IMR-90 (cell line): ENCODE results near the gene MFAP4. TPM values are rescaled to one million over a fixed set of nuclear protein-coding genes. Genes with fewer than 3 reads are reported as not detected.

Experiments used
- ATAC-seq: fragments of 200-7000 bp; cut with Tn5 transposase; 2 replicates; pipeline ENCODE4 v1.9.1; 2020; ENCODE audit warnings: low read depth, mild to moderate bottlenecking, moderate library complexity
- BruUV-seq: library from RNA; stranded (reverse); fragments of 400-500 nt; replicated peaks from 2 replicates; lab custom pipeline; 2021; lab: Mats Ljungman, UMichigan
- CTCF ChIA-PET: fragments of 300-600 bp; formaldehyde crosslinking; extraction: SDS; loops from one replicate; lab custom pipeline; 2021; ENCODE audit warnings: antibody characterized with exemption; lab: Yijun Ruan, JAX
- POLR2A ChIA-PET: fragments of 300-600 bp; sonication (Branson Sonifier 250); formaldehyde crosslinking; loops from one replicate; lab custom pipeline; 2022; ENCODE audit warnings: antibody characterized with exemption; ENCODE audit not compliant: unreplicated experiment; lab: Charles Lee
- DNase-seq: peaks from one replicate; pipeline ENCODE4 v3.0.0; 2013
- H2AFZ ChIP-seq: replicated peaks from 2 replicates; pipeline ENCODE3; 2013; ENCODE audit warnings: low read length, mild to moderate bottlenecking; ENCODE audit not compliant: poor library complexity
- H2AK5ac ChIP-seq: 2 replicates; pipeline ENCODE4 v1.6.1; 2013; ENCODE audit warnings: low read depth, low read length, inconsistent platforms
- H2AK9ac ChIP-seq: replicated peaks from 2 replicates; pipeline ENCODE3; 2013; ENCODE audit warnings: mild to moderate bottlenecking, low read depth, low read length, moderate library complexity; ENCODE audit not compliant: poor library complexity
- H2BK120ac ChIP-seq: 2 replicates; pipeline ENCODE4 v1.6.1; 2013; ENCODE audit warnings: low read depth, low read length, inconsistent platforms
- H2BK15ac ChIP-seq: 3 replicates; pipeline ENCODE4 v1.6.1; 2013; ENCODE audit warnings: low read depth, low read length, inconsistent platforms
- H2BK20ac ChIP-seq: 2 replicates; pipeline ENCODE4 v1.6.1; 2013; ENCODE audit warnings: low read depth, mild to moderate bottlenecking, inconsistent platforms, low read length, moderate library complexity
- H2BK5ac ChIP-seq: 2 replicates; pipeline ENCODE4 v1.6.1; 2013; ENCODE audit warnings: mild to moderate bottlenecking, low read depth, low read length, inconsistent platforms; ENCODE audit not compliant: poor library complexity, severe bottlenecking
- H3K14ac ChIP-seq: replicated peaks from 2 replicates; pipeline ENCODE4 v1.6.1; 2013; ENCODE audit warnings: low read depth, low read length, inconsistent platforms
- H3K18ac ChIP-seq: 2 replicates; pipeline ENCODE4 v1.6.1; 2013; ENCODE audit warnings: low read depth, low read length, control low read depth
- H3K23ac ChIP-seq: 2 replicates; pipeline ENCODE4 v1.6.1; 2013; ENCODE audit warnings: low read depth, low read length, inconsistent platforms
- H3K27ac ChIP-seq: 2 replicates; pipeline ENCODE4 v1.5.1; 2013; ENCODE audit warnings: mild to moderate bottlenecking, control low read depth, low read length; ENCODE audit not compliant: insufficient read depth
- H3K27me3 ChIP-seq: 2 replicates; pipeline ENCODE4 v1.6.1; 2013; ENCODE audit warnings: low read length; ENCODE audit not compliant: control insufficient read depth, insufficient read depth
- H3K36me3 ChIP-seq: 2 replicates; pipeline ENCODE4 v1.6.1; 2013; ENCODE audit warnings: low read length, mixed read lengths; ENCODE audit not compliant: control insufficient read depth, insufficient read depth
- H3K4ac ChIP-seq: 2 replicates; pipeline ENCODE4 v1.6.1; 2013; ENCODE audit warnings: low read depth, low read length, inconsistent platforms
- H3K4me1 ChIP-seq: 2 replicates; pipeline ENCODE4 v1.6.1; 2013; ENCODE audit warnings: low read length, mixed read lengths; ENCODE audit not compliant: control insufficient read depth, insufficient read depth
- H3K4me2 ChIP-seq: 2 replicates; pipeline ENCODE4 v1.6.1; 2013; ENCODE audit warnings: low read depth, mild to moderate bottlenecking, control low read depth, low read length, moderate library complexity
- H3K4me3 ChIP-seq: 2 replicates; pipeline ENCODE4 v1.5.1; 2013; ENCODE audit warnings: low read depth, mild to moderate bottlenecking, control low read depth, low read length, moderate library complexity; ENCODE audit not compliant: insufficient read depth
- H3K56ac ChIP-seq: 2 replicates; pipeline ENCODE4 v1.6.1; 2013; ENCODE audit warnings: low read length, inconsistent platforms; ENCODE audit not compliant: insufficient read depth; ENCODE audit errors: extremely low read depth
- H3K79me1 ChIP-seq, 2 experiments: 2 replicates each; pipeline ENCODE4 v1.6.1; 2013; ENCODE audit warnings: low read length in 2 of 2, inconsistent platforms in 1 of 2, low read depth in 1 of 2
- H3K9ac ChIP-seq: 2 replicates; pipeline ENCODE4 v1.6.1; 2013; ENCODE audit warnings: low read depth, low read length, control low read depth
- H3K9me1 ChIP-seq: 2 replicates; pipeline ENCODE4 v1.6.1; 2013; ENCODE audit warnings: low read length, inconsistent platforms; ENCODE audit not compliant: insufficient read depth
- H3K9me3 ChIP-seq: 2 replicates; pipeline ENCODE4 v1.6.1; 2013; ENCODE audit warnings: low read length; ENCODE audit not compliant: control insufficient read depth, insufficient read depth
- H4K20me1 ChIP-seq: 2 replicates; pipeline ENCODE4 v1.6.1; 2013; ENCODE audit warnings: low read length, inconsistent platforms; ENCODE audit not compliant: insufficient read depth
- H4K5ac ChIP-seq: 2 replicates; pipeline ENCODE4 v1.6.1; 2013; ENCODE audit warnings: mild to moderate bottlenecking, low read depth, low read length, control low read depth
- H4K8ac ChIP-seq, 2 experiments: 2 replicates each; pipeline ENCODE4 v1.6.1; 2013; ENCODE audit warnings: low read depth in 2 of 2, low read length in 2 of 2, control low read depth in 1 of 2, inconsistent platforms in 1 of 2
- H4K91ac ChIP-seq: 2 replicates; pipeline ENCODE4 v1.6.1; 2013; ENCODE audit warnings: low read depth, low read length, inconsistent platforms; ENCODE audit not compliant: insufficient read depth
- BHLHE40 ChIP-seq: fragments of 150-350 bp; IDR thresholded peaks from 2 replicates; pipeline ENCODE4 v1.6.1; 2016; ENCODE audit warnings: mild to moderate bottlenecking, low read depth, low read length
- CEBPB ChIP-seq: IDR thresholded peaks from 2 replicates; pipeline ENCODE4 v1.6.1; 2012; ENCODE audit warnings: low read depth, low read length, improper control_type of control experiment
- ELK1 ChIP-seq: fragments of 150-350 bp; IDR thresholded peaks from 2 replicates; pipeline ENCODE4 v1.6.1; 2016; ENCODE audit warnings: low read depth, mild to moderate bottlenecking, low read length, moderate library complexity, borderline replicate concordance
- FOS ChIP-seq: fragments of 150-350 bp; IDR thresholded peaks from 2 replicates; pipeline ENCODE4 v1.6.1; 2016; ENCODE audit warnings: low read depth, low read length
- MXI1 ChIP-seq: IDR thresholded peaks from 2 replicates; pipeline ENCODE4 v1.6.1; 2012; ENCODE audit warnings: low read depth, mild to moderate bottlenecking, low read length, moderate library complexity, borderline replicate concordance
- RCOR1 ChIP-seq: IDR thresholded peaks from 2 replicates; pipeline ENCODE4 v1.6.1; 2012; ENCODE audit warnings: mild to moderate bottlenecking, low read length, improper control_type of control experiment; ENCODE audit not compliant: insufficient replicate concordance
- RFX5 ChIP-seq: IDR thresholded peaks from 2 replicates; pipeline ENCODE4 v1.8.0; 2012; ENCODE audit warnings: low read depth, mild to moderate bottlenecking, low read length, moderate library complexity
- WGBS, 2 experiments: methylation state at CpG; one replicate each; pipeline versions ENCODE4 v1.1.5 to v1.1.7; 2013; ENCODE audit warnings: missing lambda C conversion rate in 2 of 2; ENCODE audit not compliant: insufficient read length in 1 of 2; ENCODE audit errors: extremely low coverage in 2 of 2; 5-methylcytosine and 5-hydroxymethylcytosine counted together
- dilution Hi-C: fragments of 300-500 bp; cut with HindIII; formaldehyde crosslinking; loops from one replicate; pipeline ENCODE4 v1.14.3; 2018; ENCODE audit warnings: low sequenced_read_pairs; ENCODE audit not compliant: unreplicated experiment
- in situ Hi-C: fragments of 300-500 bp; cut with MboI; formaldehyde crosslinking; loops from 3 replicates; pipeline ENCODE4 v1.14.3; 2019; ENCODE audit warnings: low sequenced_read_pairs, inconsistent platforms, mixed read lengths
- intact Hi-C: fragments of 100-400 bp; cut with micrococcal nuclease; formaldehyde crosslinking; loops from 2 replicates; pipeline ENCODE4 v1.10.0; 2022
- polyA plus RNA-seq, 3 experiments: library from polyadenylated mRNA; depleted of rRNA; stranded (reverse); fragments of >200 nt; gene quantifications; 2 replicates each; pipeline ENCODE4 v1.2.3, GENCODE V29; 2012; ENCODE audit warnings: low replicate concordance in 1 of 3
- total RNA-seq: library from RNA; depleted of rRNA; stranded (reverse); fragments of >200 nt; gene quantifications from 2 replicates; pipeline ENCODE4 v1.2.3, GENCODE V29; 2012
- TF ChIP-seq, protein P1 (sequence below): fragments of 150-350 bp; IDR thresholded peaks from 2 replicates; pipeline ENCODE4 v1.6.1; 2017; ENCODE audit warnings: mild to moderate bottlenecking, antibody characterized with exemption, low read length, low read depth

The MFAP4 gene
- total and polyA plus RNA-seq, 2 of the 4 experiments (the other 2 are of a cell fraction): 7.0 to 71.6 TPM

DNA sequence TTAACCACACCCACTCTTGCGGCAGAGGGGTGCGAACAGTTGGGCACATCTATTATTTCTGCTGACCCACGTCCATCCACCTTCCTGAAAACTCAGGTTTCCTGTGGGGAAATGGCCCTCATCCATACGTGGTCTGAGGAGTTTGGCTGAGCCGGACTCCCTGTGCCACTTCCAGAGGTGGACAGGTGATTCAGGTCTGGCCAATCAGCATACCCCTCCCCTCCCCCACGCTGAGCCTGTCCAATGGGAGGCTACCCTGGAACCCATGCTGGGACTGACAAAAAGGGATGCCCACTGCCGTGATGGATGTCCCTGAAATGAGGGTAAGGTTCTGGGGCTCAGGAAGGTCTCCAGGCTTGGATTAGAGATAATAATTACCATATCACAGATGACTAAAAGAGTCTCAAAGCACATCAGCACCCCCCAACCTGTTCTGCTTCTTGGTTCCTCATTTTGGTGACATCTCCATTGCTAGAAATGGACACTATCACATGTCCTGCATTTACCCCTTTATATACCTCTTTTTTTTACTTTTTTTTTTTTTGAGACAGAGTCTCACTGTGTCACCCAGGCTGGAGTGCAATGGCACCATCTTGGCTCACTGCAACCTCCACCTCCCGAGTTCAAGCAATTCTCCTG is 14.0 kb downstream of the MFAP4 start:
- H2BK120ac ChIP-seq: no peak overlapping the region
- H3K9me3 ChIP-seq: no peaks in the 10 kb centered on the region
- no peak overlapping the region for H3K23ac ChIP-seq
- dilution Hi-C loops (no loop called here), intact Hi-C loops (no loop called here), in situ Hi-C loops (no loop called here)
- H3K9me1 ChIP-seq: peaks cover 3% of the 10 kb centered on the region; the same call in 1 of the 2 replicates
- H4K8ac ChIP-seq: no peak overlapping the region
- BruUV-seq: no TSS peak
- no peak for DNase-seq
- no peak overlapping the region for H3K14ac ChIP-seq
- H4K91ac ChIP-seq: no peak overlapping the region
- H3K18ac ChIP-seq: no peak overlapping the region
- no peak overlapping the region for H2AK9ac ChIP-seq
- H3K4me1 ChIP-seq: 0 out of 2 replicates have a peak, but pooled peaks cover 4% of the 10 kb centered on the region
- H3K79me1 ChIP-seq: peaks cover 10 to 13% of the 10 kb centered on the region in 2 experiments
- no peak overlapping the region for H2AK5ac ChIP-seq
- ChIA-PET CTCF (no interaction called here), POLR2A (no interaction called here)
- H3K36me3 ChIP-seq: peaks cover 2% of the 10 kb centered on the region; the same call in 1 of the 2 replicates
- H3K4me2 ChIP-seq: no peak overlapping the region
- no peak overlapping the region for H3K27ac ChIP-seq
- H2AFZ ChIP-seq: no peak overlapping the region
- no peak overlapping the region for H3K4ac ChIP-seq
- no peak overlapping the region for H2BK15ac ChIP-seq
- H3K4me3 ChIP-seq: no peak overlapping the region
- no peak overlapping the region for H3K9ac ChIP-seq
- no peak overlapping the region for H2BK5ac ChIP-seq
- no peak for ATAC-seq
- no peak overlapping the region for H3K56ac ChIP-seq
- H4K5ac ChIP-seq: no peak overlapping the region
- no peak overlapping the region for H2BK20ac ChIP-seq
- H4K20me1 ChIP-seq: no peaks in the 10 kb centered on the region; the same call in 1 of the 2 replicates
- no CpG with 5 or more reads among the region's 8 CpGs for WGBS, 2 experiments
- H3K27me3 ChIP-seq: no peaks in the 10 kb centered on the region
- TF ChIP-seq, protein P1, sequence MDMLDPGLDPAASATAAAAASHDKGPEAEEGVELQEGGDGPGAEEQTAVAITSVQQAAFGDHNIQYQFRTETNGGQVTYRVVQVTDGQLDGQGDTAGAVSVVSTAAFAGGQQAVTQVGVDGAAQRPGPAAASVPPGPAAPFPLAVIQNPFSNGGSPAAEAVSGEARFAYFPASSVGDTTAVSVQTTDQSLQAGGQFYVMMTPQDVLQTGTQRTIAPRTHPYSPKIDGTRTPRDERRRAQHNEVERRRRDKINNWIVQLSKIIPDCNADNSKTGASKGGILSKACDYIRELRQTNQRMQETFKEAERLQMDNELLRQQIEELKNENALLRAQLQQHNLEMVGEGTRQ: no peak
- TF ChIP-seq CEBPB (no peak), RFX5 (no peak), BHLHE40 (no peak), MXI1 (no peak), ELK1 (no peak), FOS (no peak), RCOR1 (no peak)
